Ovary (tissue), 3 donors: ENCODE data around the gene PRKG1.

Source experiments
- CTCF ChIP-seq, 3 donors: fragments of 450-650 bp in 2 of 3; fragments of 200-600 bp in 1 of 3; IDR thresholded peaks; one replicate each; pipeline versions ENCODE4 v1.5.1 to v1.8.0; 2016 to 2022; ENCODE audit warnings: antibody characterized with exemption in 3 of 3, mild to moderate bottlenecking in 1 of 3
- EP300 ChIP-seq: sonication (generic); formaldehyde crosslinking; IDR thresholded peaks from one replicate; pipeline ENCODE4 v1.6.1; 2017; ENCODE audit warnings: antibody characterized with exemption
- POLR2A ChIP-seq: fragments of 450-650 bp; IDR thresholded peaks from one replicate; pipeline ENCODE4 v1.6.1; 2017; ENCODE audit warnings: antibody characterized with exemption, mild to moderate bottlenecking, moderate library complexity
- donor health status: DM: no; HTN: no; CAD: no.

GRCh38 chr10:51109801-51110533 is 35.7 kb downstream of the PRKG1 start:
- no peak for TF ChIP-seq EP300
- TF ChIP-seq POLR2A, result no peak
- no peak for TF ChIP-seq CTCF (IDR thresholded peaks at IDR 0.05)
